AML-193 (cell line): Measurements from ENCODE around the gene PLD5.

Source experiments
- DNase-seq, 2 experiments: peaks; one replicate each; lab custom pipeline; 2025; lab: John Stamatoyannopoulos, UW

The PLD5 gene

GRCh38 chr1:242524571-242525359 lies at the start of gene PLD5:
TSS of gene PLD5 (minus strand) at chr1:242524697.
- DNase-seq: no peak

GRCh38 chr1:242569867-242570266 lies 45.4 kb upstream of the PLD5 start:
- no peak for DNase-seq

- no peak for DNase-seq
Observed at GRCh38 chr1:242568666-242569065, 44.2 kb upstream of the PLD5 start.

GRCh38 chr1:242567596-242567995 lies 43.1 kb upstream of the PLD5 start:
- DNase-seq: no peak

- DNase-seq: no peak
Observed at GRCh38 chr1:242556759-242557158, 32.3 kb upstream of the PLD5 start.

- DNase-seq: no peak
Observed at GRCh38 chr1:242556276-242556675, 31.8 kb upstream of the PLD5 start.

- no peak for DNase-seq
Observed at GRCh38 chr1:242554577-242554976, 30.1 kb upstream of the PLD5 start.

- DNase-seq: no peak
Observed at GRCh38 chr1:242546849-242547729, 22.6 kb upstream of the PLD5 start.

- DNase-seq: no peak
Observed at GRCh38 chr1:242546441-242546840, 21.9 kb upstream of the PLD5 start.

- DNase-seq: no peak
Observed at GRCh38 chr1:242544071-242544470, 19.6 kb upstream of the PLD5 start.

GRCh38 chr1:242542271-242542670 lies 17.8 kb upstream of the PLD5 start:
- no peak for DNase-seq

GRCh38 chr1:242535986-242536385 lies 11.5 kb upstream of the PLD5 start:
- DNase-seq: no peak

- no peak for DNase-seq
Observed at GRCh38 chr1:242534753-242535152, 10.3 kb upstream of the PLD5 start.

- DNase-seq: no peak
Observed at GRCh38 chr1:242530761-242531160, 6.3 kb upstream of the PLD5 start.

GRCh38 chr1:242525769-242526168 lies 1.3 kb upstream of the PLD5 start:
- DNase-seq: no peak

GRCh38 chr1:242525360-242525722 lies 844 bp upstream of the PLD5 start:
- DNase-seq: no peak

GRCh38 chr1:242523719-242524570 lies 552 bp downstream of the PLD5 start:
- no peak for DNase-seq

GRCh38 chr1:242522996-242523718 lies 1.3 kb downstream of the PLD5 start:
- no peak for DNase-seq

GRCh38 chr1:242522304-242522945 lies 2.1 kb downstream of the PLD5 start:
- DNase-seq: no peak

GRCh38 chr1:242515555-242515954 lies 8.9 kb downstream of the PLD5 start:
- DNase-seq: no peak

GRCh38 chr1:242506724-242507123 lies 17.8 kb downstream of the PLD5 start:
- no peak for DNase-seq
